ENCODE measurements around the gene POLR3H.

The POLR3H gene

GRCh38 chr22:41535244-41535643 is 9.0 kb downstream of the POLR3H start:
- DNase-seq (ENCODE audit: low read depth) = no peak

GRCh38 chr22:41534219-41534618 is 10.1 kb downstream of the POLR3H start:
- DNase-seq (ENCODE audit: low read depth) = no peak

- DNase-seq (ENCODE audit: low read depth) = peak; percentile 44
These were observed 11.1 kb downstream of the POLR3H start for GRCh38 chr22:41532908-41533825.

- DNase-seq (ENCODE audit: low read depth) = no peak
These were observed 12.4 kb downstream of the POLR3H start for GRCh38 chr22:41531715-41532477.

- DNase-seq (ENCODE audit: low read depth) = no peak
These were observed 13.2 kb downstream of the POLR3H start for GRCh38 chr22:41530890-41531714.

GRCh38 chr22:41528938-41529561 is 15.2 kb downstream of the POLR3H start:
- DNase-seq (ENCODE audit: low read depth) = no peak

GRCh38 chr22:41528132-41528766 is 16.0 kb downstream of the POLR3H start:
- DNase-seq (ENCODE audit: low read depth) = no peak

GRCh38 chr22:41526830-41527799 is 17.2 kb downstream of the POLR3H start:
- DNase-seq (ENCODE audit: low read depth) = peak; percentile 58

- no peak for DNase-seq (ENCODE audit: low read depth)
These were observed 17.9 kb downstream of the POLR3H start for GRCh38 chr22:41526226-41526829.

GRCh38 chr22:41525450-41526225 is 18.6 kb downstream of the POLR3H start:
- no peak for DNase-seq (ENCODE audit: low read depth)

- peak; percentile 54 for DNase-seq (ENCODE audit: low read depth)
These were observed 19.3 kb downstream of the POLR3H start for GRCh38 chr22:41524809-41525449.

GRCh38 chr22:41524251-41524661 is 20.0 kb downstream of the POLR3H start:
- DNase-seq (ENCODE audit: low read depth) = no peak

- no peak for DNase-seq (ENCODE audit: low read depth)
These were observed 20.6 kb downstream of the POLR3H start for GRCh38 chr22:41523464-41524221.

GRCh38 chr22:41522813-41523212 is 21.5 kb downstream of the POLR3H start:
- DNase-seq (ENCODE audit: low read depth) = no peak

- DNase-seq (ENCODE audit: low read depth) = no peak
These were observed 23.1 kb downstream of the POLR3H start for GRCh38 chr22:41521126-41521525.

GRCh38 chr22:41518048-41518347 is 26.3 kb downstream of the POLR3H start:
- DNase-seq (ENCODE audit: low read depth) = no peak

- peak; percentile 23 for DNase-seq (ENCODE audit: low read depth)
These were observed 26.9 kb downstream of the POLR3H start for GRCh38 chr22:41517172-41518047.
